ENCODE measurements around the gene PMS1. TPM values are rescaled to one million over a fixed set of nuclear protein-coding genes. Genes with fewer than 3 reads are reported as not detected.

PMS1 gene
- 7.7 and 15.9 TPM in 2 replicates for total RNA-seq

DNA sequence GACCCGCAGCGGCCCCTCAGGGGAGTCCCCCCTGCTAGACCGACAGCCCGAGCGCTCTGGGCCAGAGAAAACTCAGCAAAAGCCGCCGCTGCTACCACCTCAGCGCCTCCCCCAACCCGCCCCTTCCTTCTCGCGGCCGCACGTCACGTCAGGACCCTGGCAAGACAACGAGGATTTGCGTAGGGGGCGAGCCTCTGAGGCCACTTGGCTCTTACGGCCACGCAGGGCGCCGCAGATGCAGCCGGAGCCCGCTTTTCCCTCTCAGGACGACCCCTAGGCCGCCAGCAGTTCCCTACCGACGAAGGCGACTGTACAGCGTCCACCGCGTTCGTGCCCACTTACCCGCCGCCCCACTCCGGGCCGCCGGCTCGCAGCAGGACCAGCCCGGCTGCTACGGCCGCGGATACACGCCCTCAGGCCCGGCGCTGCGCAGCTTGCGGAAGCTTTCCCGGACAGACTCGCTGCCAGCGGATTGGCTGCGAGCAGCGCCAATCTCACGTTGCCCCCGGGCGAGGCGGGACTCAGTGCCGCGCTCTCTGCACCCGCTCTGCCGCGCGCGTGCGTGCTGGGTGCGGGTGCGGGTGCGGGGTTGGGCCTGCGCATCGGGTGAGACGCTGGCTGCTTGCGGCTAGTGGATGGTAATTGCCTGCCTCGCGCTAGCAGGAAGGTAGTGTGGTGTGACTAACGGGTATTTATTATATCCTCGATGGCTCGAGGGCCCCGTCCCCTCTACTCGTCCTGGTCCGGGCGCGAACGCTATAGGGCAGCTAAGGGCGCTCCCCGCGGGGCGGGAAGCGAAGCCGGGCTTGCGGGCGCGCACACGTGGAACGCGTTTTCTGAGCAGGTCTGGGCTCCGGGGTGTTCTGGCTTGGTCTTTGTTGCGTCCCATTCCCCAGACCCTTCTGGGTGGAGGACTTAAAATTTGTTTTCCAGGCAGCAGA, at the start of gene PMS1, which contains the start of gene ORMDL1:
Gene PMS1 (plus strand): TSS at position 524 of the 941 bp plus-strand sequence. CDS start 7,360 bp downstream, outside the sequence.
Gene ORMDL1 (minus strand): TSS at position 413 of the 941 bp plus-strand sequence. CDS start 1,744 bp downstream, outside the sequence.

GRCh38 chr2:189762551-189763298, 21.5 kb upstream of the PMS1 start, which contains the start of gene OSGEPL1:
Gene OSGEPL1 (minus strand): TSS chr2:189762792. CDS start chr2:189761640, 1,152 bp downstream.

Other genes starting within 250 kb of the PMS1 start
- not detected in 2 replicates for gene SLC40A1, start 203.7 kb upstream of the PMS1 start, total RNA-seq
- gene ASNSD1, start 123.0 kb upstream of the PMS1 start, total RNA-seq = 24.5 and 40.4 TPM in 2 replicates
- gene ANKAR, start 109.8 kb upstream of the PMS1 start, total RNA-seq = 0.23 and 0.53 TPM in 2 replicates
- 9.2 and 9.8 TPM in 2 replicates for gene OSGEPL1, start 21.7 kb upstream of the PMS1 start, total RNA-seq
- 33.9 and 38.0 TPM in 2 replicates for gene ORMDL1, start 111 bp upstream of the PMS1 start, total RNA-seq